ENCODE results near the gene SLC12A2.

The SLC12A2 gene

DNA sequence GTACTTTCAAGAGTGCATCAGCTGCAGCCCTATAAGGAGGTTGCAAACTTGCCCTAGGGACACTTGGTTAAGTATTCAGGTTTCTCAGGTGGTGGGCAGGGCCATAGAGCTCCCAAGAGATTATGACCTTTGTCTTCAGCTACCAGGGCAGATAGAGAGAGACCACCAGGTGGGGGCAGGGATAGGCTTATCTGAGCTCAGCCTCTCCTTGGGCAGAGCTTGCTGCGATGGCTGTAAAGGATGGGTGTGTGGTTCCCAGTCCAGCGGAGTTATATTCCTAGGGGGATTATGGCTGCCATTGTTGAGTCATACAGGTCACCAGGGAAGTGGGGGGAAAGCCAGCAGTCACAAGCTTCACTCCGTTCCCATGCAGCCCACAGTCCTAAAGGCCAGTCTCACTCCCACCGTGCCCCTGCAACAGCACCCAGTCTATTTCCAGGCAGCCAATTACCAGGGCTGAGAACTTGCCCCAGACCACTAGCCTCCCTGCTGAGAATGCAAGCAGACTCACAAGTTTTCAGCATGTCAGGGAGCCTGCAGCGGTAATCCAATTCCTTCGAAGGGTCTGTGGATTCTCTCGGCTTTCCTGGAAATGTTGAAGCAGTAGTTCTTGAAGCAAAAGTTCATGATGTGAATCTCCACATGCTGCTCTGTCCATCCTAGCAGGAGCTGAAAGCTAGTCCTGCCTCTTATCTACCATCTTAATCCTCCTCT lies 151.5 kb downstream of the SLC12A2 start:
- DNase-seq = no peak

GRCh38 chr5:128236334-128236733 lies 152.8 kb downstream of the SLC12A2 start:
- DNase-seq = no peak

GRCh38 chr5:128237000-128237399 lies 153.4 kb downstream of the SLC12A2 start:
- no peak for DNase-seq

- no peak for DNase-seq
These were observed 154.0 kb downstream of the SLC12A2 start for GRCh38 chr5:128237546-128237945.
